ENCODE measurements around the gene NFATC1. TPM values are rescaled to one million over a fixed set of nuclear protein-coding genes. Genes with fewer than 3 reads are reported as not detected.

The NFATC1 gene
- total RNA-seq, 2 donors from 2014 or later = 19.0 to 20.2 TPM

GRCh38 chr18:79558933-79559416 is 163.2 kb downstream of the NFATC1 start:
- Histone ChIP-seq H3K27me3 (no peaks in the 10 kb centered on the region), H3K36me3 (no peaks in the 10 kb centered on the region), H3K9me3 (no peaks in the 10 kb centered on the region), H3K4me1 (no peaks in the 10 kb centered on the region), H3K4me3 (no peak overlapping the region), H3K27ac (no peak overlapping the region)
- DNase-seq (ENCODE audit: low spot score) = no peak
- no peak for TF ChIP-seq CTCF (IDR thresholded peaks at IDR 0.05)

GRCh38 chr18:79559436-79559835 is 163.7 kb downstream of the NFATC1 start:
- H3K4me1 ChIP-seq = no peaks in the 10 kb centered on the region
- DNase-seq (ENCODE audit: low spot score) = no peak
- H3K4me3 ChIP-seq = no peak overlapping the region
- H3K27me3 ChIP-seq = no peaks in the 10 kb centered on the region
- TF ChIP-seq CTCF (IDR thresholded peaks at IDR 0.05) = no peak
- no peak overlapping the region for H3K27ac ChIP-seq
- no peaks in the 10 kb centered on the region for H3K36me3 ChIP-seq
- H3K9me3 ChIP-seq = no peaks in the 10 kb centered on the region

GRCh38 chr18:79560042-79560860 is 164.5 kb downstream of the NFATC1 start:
- H3K4me3 ChIP-seq = no peak overlapping the region

GRCh38 chr18:79560861-79561210 is 165.1 kb downstream of the NFATC1 start:
- H3K9me3 ChIP-seq = no peaks in the 10 kb centered on the region
- H3K27me3 ChIP-seq = no peaks in the 10 kb centered on the region
- H3K27ac ChIP-seq = no peak overlapping the region
- peaks cover 0 to 11% of the 10 kb centered on the region in 2 donors for H3K4me1 ChIP-seq
- no peaks in the 10 kb centered on the region for H3K36me3 ChIP-seq
- no peak for TF ChIP-seq CTCF (IDR thresholded peaks at IDR 0.05)
- H3K4me3 ChIP-seq = no peak overlapping the region
- DNase-seq (ENCODE audit: low spot score) = no peak

More at GRCh38 chr18:79560042-79560860, 164.5 kb downstream of the NFATC1 start:
- Histone ChIP-seq H3K36me3 (no peaks in the 10 kb centered on the region), H3K4me1 (peaks cover 0 to 5% of the 10 kb centered on the region in 2 donors), H3K27me3 (no peaks in the 10 kb centered on the region), H3K9me3 (no peaks in the 10 kb centered on the region), H3K27ac (no peak overlapping the region)
- TF ChIP-seq CTCF (IDR thresholded peaks at IDR 0.05) = no peak
- DNase-seq (ENCODE audit: low spot score) = no peak

GRCh38 chr18:79563949-79564348 is 168.2 kb downstream of the NFATC1 start:
- DNase-seq (ENCODE audit: low spot score) = no peak
- TF ChIP-seq CTCF (IDR thresholded peaks at IDR 0.05) = no peak
- Histone ChIP-seq H3K27ac (no peak overlapping the region), H3K36me3 (no peaks in the 10 kb centered on the region), H3K4me3 (no peak overlapping the region), H3K4me1 (peaks cover 0 to 28% of the 10 kb centered on the region in 2 donors), H3K27me3 (no peaks in the 10 kb centered on the region), H3K9me3 (no peaks in the 10 kb centered on the region)
